Hematopoietic multipotent progenitor cell treated with erythropoietin and hydrocortisone succinate and interleukin-3 and kit ligand, for 8 days (in vitro differentiated cells): ENCODE results near the gene FAM184A.
A peak's percentile ranks its signal among the peaks of the same experiment; 100 is the strongest.
"Not testable (repeated sequence)": the region's sequence is repeated elsewhere in the genome, so short reads cannot be mapped to it uniquely, and the experiment has no call there.

Experiments
- DNase-seq: peaks from one replicate; pipeline ENCODE4 v3.0.0-alpha.2; 2015

Gene FAM184A

GRCh38 chr6:119052292-119052889 is 26.1 kb downstream of the FAM184A start:
- DNase-seq: no peak

- no peak for DNase-seq
Measured at GRCh38 chr6:119044255-119044654, 34.2 kb downstream of the FAM184A start.

GRCh38 chr6:119043783-119044182 is 34.7 kb downstream of the FAM184A start:
- DNase-seq: no peak

- DNase-seq: no peak
Measured at GRCh38 chr6:119043265-119043664, 35.2 kb downstream of the FAM184A start.

- DNase-seq: no peak
Measured at GRCh38 chr6:119040636-119041035, 37.8 kb downstream of the FAM184A start.

GRCh38 chr6:119040229-119040628 is 38.2 kb downstream of the FAM184A start:
- no peak for DNase-seq

GRCh38 chr6:119037941-119038623 is 40.4 kb downstream of the FAM184A start:
- DNase-seq: peak; percentile 33

- DNase-seq: no peak
Measured at GRCh38 chr6:119037264-119037663, 41.2 kb downstream of the FAM184A start.

GRCh38 chr6:119036081-119036480 is 42.4 kb downstream of the FAM184A start:
- no peak for DNase-seq

GRCh38 chr6:119035459-119035858 is 43.0 kb downstream of the FAM184A start:
- no peak for DNase-seq

GRCh38 chr6:119034827-119035458 is 43.5 kb downstream of the FAM184A start:
- DNase-seq: no peak

GRCh38 chr6:119032428-119032827 is 46.0 kb downstream of the FAM184A start:
- no peak for DNase-seq

GRCh38 chr6:119030759-119031158 is 47.7 kb downstream of the FAM184A start:
- no peak for DNase-seq

GRCh38 chr6:119028091-119028490 is 50.4 kb downstream of the FAM184A start:
- no peak for DNase-seq

- no peak for DNase-seq
Measured at GRCh38 chr6:119027465-119027864, 51.0 kb downstream of the FAM184A start.

GRCh38 chr6:119026822-119027221 is 51.6 kb downstream of the FAM184A start:
- no peak for DNase-seq

GRCh38 chr6:119025793-119026192 is 52.7 kb downstream of the FAM184A start:
- no peak for DNase-seq

- DNase-seq: no peak
Measured at GRCh38 chr6:119024111-119024510, 54.4 kb downstream of the FAM184A start.

- no peak for DNase-seq
Measured at GRCh38 chr6:119022796-119023195, 55.7 kb downstream of the FAM184A start.

- DNase-seq: no peak
Measured at GRCh38 chr6:119020597-119021561, 57.6 kb downstream of the FAM184A start.

- not testable (repeated sequence) for DNase-seq
Measured at GRCh38 chr6:119015165-119015564, 63.3 kb downstream of the FAM184A start.

GRCh38 chr6:119012521-119012920 is 65.9 kb downstream of the FAM184A start:
- no peak for DNase-seq

GRCh38 chr6:119009266-119009665 is 69.2 kb downstream of the FAM184A start:
- DNase-seq: not testable (repeated sequence)
